ENCODE results near the gene NPTN. TPM values are rescaled to one million over a fixed set of nuclear protein-coding genes. Genes with fewer than 3 reads are reported as not detected.

Gene NPTN
- total and polyA plus RNA-seq, 2 of the 13 experiments (the other 11 are each of a cell fraction or from before 2014, with no cell fraction given), result 78.0 to 110 TPM

DNA sequence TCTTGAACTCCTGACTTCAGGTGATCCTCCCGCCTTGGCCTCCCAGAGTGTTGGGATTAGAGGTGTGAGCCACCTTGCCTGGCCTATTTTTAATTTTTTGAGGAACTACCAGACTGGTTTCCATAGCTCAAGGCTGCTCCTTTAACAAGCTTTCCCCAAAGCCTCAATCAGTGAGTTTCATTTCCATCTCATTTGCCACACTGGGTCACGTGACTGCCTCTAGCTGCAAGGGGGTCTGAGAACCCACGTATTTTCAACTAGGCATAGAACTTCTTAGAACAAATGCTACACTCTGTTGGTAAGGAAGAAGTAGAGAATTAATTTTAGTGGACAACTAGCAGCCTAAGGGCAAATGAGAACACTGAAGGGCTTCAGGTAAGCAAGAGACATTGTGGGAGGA, 47.9 kb upstream of the NPTN start:
- FAIRE-seq (no peak), DNase-seq (ENCODE audit: low spot score) (no peak), ATAC-seq (no peak)
- BruUV-seq (replicated peaks), result no TSS peak
- no peak overlapping the region for H3K4me3 ChIP-seq (replicated peaks in 1 of 3; ENCODE audit: insufficient read depth in 1 of 3, low read depth in 2 of 3, low read length in 3 of 3)
- in situ Hi-C loops (cut with HindIII; ENCODE audit: extremely low pct_ligation_motif_present, low pct_unique_long_range_greater_than_20kb), result no loop called here
- peaks cover 5% of the 10 kb centered on the region for H4K20me1 ChIP-seq (ENCODE audit: insufficient read depth, low read length)
- no peaks in the 10 kb centered on the region for H3K9me3 ChIP-seq (ENCODE audit: low read length)
- H3K27ac ChIP-seq (ENCODE audit: extremely low read length, insufficient read depth, low read length), result no peak overlapping the region
- peak; percentile 75; the same call in 1 of the 2 replicates for TF ChIP-seq RAD51 (IDR thresholded peaks at IDR 0.05; ENCODE audit: borderline replicate concordance)
- TF ChIP-seq ZNF136 (CRISPR knock-in tag; IDR thresholded peaks at IDR 0.05; ENCODE audit: low read depth), result no peak
- TF ChIP-seq, protein P1, sequence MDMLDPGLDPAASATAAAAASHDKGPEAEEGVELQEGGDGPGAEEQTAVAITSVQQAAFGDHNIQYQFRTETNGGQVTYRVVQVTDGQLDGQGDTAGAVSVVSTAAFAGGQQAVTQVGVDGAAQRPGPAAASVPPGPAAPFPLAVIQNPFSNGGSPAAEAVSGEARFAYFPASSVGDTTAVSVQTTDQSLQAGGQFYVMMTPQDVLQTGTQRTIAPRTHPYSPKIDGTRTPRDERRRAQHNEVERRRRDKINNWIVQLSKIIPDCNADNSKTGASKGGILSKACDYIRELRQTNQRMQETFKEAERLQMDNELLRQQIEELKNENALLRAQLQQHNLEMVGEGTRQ (IDR thresholded peaks at IDR 0.05; ENCODE audit: low read depth, low read length), result peak; percentile 56; the same call in 1 of the 2 replicates
- TF ChIP-seq, protein P1 (CRISPR knock-in tag; IDR thresholded peaks at IDR 0.05; ENCODE audit: borderline replicate concordance), result no peak
- CTCF ChIA-PET (ENCODE audit: low intra/inter-chr PET ratio, low total read pairs), result interaction anchor here (0.8 kb wide), 1 partner anchor 19 kb away, joined by 3 read pairs; no protein-coding TSS in a partner anchor
- peaks cover 11% of the 10 kb centered on the region for H3K79me2 ChIP-seq (ENCODE audit: insufficient read depth, low read length)
- peaks cover 27% of the 10 kb centered on the region for H3K4me1 ChIP-seq (ENCODE audit: insufficient read depth, low read length)
- POLR2A ChIA-PET, result no interaction called here
- WGBS (ENCODE audit: low lambda C conversion rate), result 30% methylated on average over 3 of the region's 3 CpGs
- H2AFZ ChIP-seq (ENCODE audit: low read length), result no peak overlapping the region
- peaks cover 2 to 21% of the 10 kb centered on the region in 2 experiments; a peak in 2 of 5 replicates for H3K27me3 ChIP-seq (ENCODE audit: control insufficient read depth in 1 of 2, insufficient read depth in 2 of 2, low read length in 2 of 2)
- no peak overlapping the region for H3K9ac ChIP-seq (ENCODE audit: insufficient read depth, low read depth, low read length)
- no peaks in the 10 kb centered on the region for H3K36me3 ChIP-seq (replicated peaks in 1 of 2; ENCODE audit: control insufficient read depth in 1 of 2, insufficient read depth in 2 of 2, low read length in 2 of 2)
- intact Hi-C loops (cut with micrococcal nuclease; ENCODE audit: unreplicated experiment), result no loop called here
- H3K4me2 ChIP-seq (ENCODE audit: low read depth, low read length), result no peak overlapping the region

DNA sequence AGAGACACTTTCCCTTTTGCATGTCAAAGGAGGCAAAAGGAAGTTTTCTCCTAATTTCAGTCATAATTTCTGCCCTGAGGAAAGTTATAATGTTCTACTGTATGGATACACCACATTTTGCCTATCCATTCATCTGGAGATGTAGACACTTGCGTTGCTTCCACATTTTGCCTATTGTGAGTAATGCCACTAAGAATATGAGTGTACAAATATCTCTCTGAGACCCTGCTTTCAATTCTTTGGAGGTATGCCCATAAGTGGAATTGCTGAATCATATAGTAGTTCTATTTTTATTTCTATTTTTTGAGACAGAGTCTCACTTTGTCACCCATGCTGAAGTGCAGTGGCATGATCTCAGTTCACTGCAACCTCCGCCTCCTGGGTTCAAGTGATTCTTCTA, 47.4 kb upstream of the NPTN start:
- DNase-seq (ENCODE audit: low spot score) (no peak), FAIRE-seq (no peak), ATAC-seq (no peak)
- Histone ChIP-seq H3K36me3 (replicated peaks in 1 of 2; ENCODE audit: control insufficient read depth in 1 of 2, insufficient read depth in 2 of 2, low read length in 2 of 2) (no peaks in the 10 kb centered on the region), H3K27me3 (ENCODE audit: control insufficient read depth in 1 of 2, insufficient read depth in 2 of 2, low read length in 2 of 2) (peaks cover 2 to 21% of the 10 kb centered on the region in 2 experiments; a peak in 2 of 5 replicates), H3K9ac (ENCODE audit: insufficient read depth, low read depth, low read length) (no peak overlapping the region), H3K27ac (ENCODE audit: extremely low read length, insufficient read depth, low read length) (no peak overlapping the region), H3K4me3 (replicated peaks in 1 of 3; ENCODE audit: insufficient read depth in 1 of 3, low read depth in 2 of 3, low read length in 3 of 3) (no peak overlapping the region), H4K20me1 (ENCODE audit: insufficient read depth, low read length) (peaks cover under 1% of the 10 kb centered on the region; the same call in 1 of the 2 replicates), H3K4me2 (ENCODE audit: low read depth, low read length) (no peak overlapping the region), H3K4me1 (ENCODE audit: insufficient read depth, low read length) (peaks cover 22% of the 10 kb centered on the region), H3K79me2 (ENCODE audit: insufficient read depth, low read length) (peaks cover 6% of the 10 kb centered on the region), H3K9me3 (ENCODE audit: low read length) (no peaks in the 10 kb centered on the region), H2AFZ (ENCODE audit: low read length) (no peak overlapping the region)
- intact Hi-C loops (cut with micrococcal nuclease; ENCODE audit: unreplicated experiment), result no loop called here
- ChIA-PET CTCF (ENCODE audit: low intra/inter-chr PET ratio, low total read pairs) (interaction anchor here (0.8 kb wide), 1 partner anchor 20 kb away, joined by 3 read pairs; no protein-coding TSS in a partner anchor), POLR2A (no interaction called here)
- in situ Hi-C loops (cut with HindIII; ENCODE audit: extremely low pct_ligation_motif_present, low pct_unique_long_range_greater_than_20kb), result no loop called here
- WGBS (ENCODE audit: low lambda C conversion rate), result 96% methylated on average over 2 of the region's 2 CpGs
- TF ChIP-seq MEIS1 (CRISPR knock-in tag; IDR thresholded peaks at IDR 0.05; ENCODE audit: borderline replicate concordance) (no peak), ZNF878 (CRISPR knock-in tag; IDR thresholded peaks at IDR 0.05) (no peak), SPEN (CRISPR knock-in tag; IDR thresholded peaks at IDR 0.05; ENCODE audit: low read depth) (no peak), TGIF2 (CRISPR knock-in tag; IDR thresholded peaks at IDR 0.05) (no peak), RFXAP (CRISPR knock-in tag; IDR thresholded peaks at IDR 0.05; ENCODE audit: borderline replicate concordance) (no peak), ATF1 (CRISPR knock-in tag; IDR thresholded peaks at IDR 0.05) (no peak), KDM2A (CRISPR knock-in tag; IDR thresholded peaks at IDR 0.05; ENCODE audit: borderline replicate concordance, low read depth) (no peak), ZNF766 (CRISPR knock-in tag; IDR thresholded peaks at IDR 0.05; ENCODE audit: borderline replicate concordance) (no peak)
- BruUV-seq (replicated peaks), result no TSS peak

All from HepG2 (cell line).